Activated CD4-positive, alpha-beta T cell treated with anti-CD3 and anti-CD28 coated beads, Interleukin-10, Interleukin-2, amounts not matched to agents 100 ng/mL and 50 ng/mL, durations not matched to agents 16 hours and 8 hours (primary cell): Measurements from ENCODE around the gene MTNR1A.

Experiments
- DNase-seq: peaks from one replicate; pipeline ENCODE4 v3.0.0-alpha.2; 2020

MTNR1A gene

DNA sequence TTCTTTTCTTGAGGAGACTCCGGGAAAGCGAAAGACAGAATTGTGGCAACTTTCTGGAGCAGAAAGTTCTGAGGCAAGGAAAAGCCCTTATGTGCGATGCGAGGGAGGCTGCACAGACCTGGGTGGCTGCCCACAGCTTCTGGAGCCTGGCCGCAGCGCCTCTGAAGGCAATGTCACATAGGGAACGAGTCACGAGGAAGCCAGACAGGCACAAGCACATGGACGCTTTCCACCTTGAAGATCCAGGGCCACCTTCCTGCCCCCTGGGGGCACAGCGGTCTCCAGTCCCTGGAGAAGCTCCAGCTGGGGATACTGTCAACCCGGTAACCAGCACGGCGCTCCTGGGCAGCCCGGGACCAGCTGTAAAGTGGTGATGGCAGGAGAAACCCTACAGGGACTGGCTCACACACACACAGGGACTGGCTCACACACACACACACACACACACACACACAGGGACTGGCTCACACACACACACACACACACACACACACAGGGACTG, 69.8 kb downstream of the MTNR1A start:
- no peak for DNase-seq

GRCh38 chr4:186485150-186485549, 70.2 kb downstream of the MTNR1A start:
- no peak for DNase-seq

DNA sequence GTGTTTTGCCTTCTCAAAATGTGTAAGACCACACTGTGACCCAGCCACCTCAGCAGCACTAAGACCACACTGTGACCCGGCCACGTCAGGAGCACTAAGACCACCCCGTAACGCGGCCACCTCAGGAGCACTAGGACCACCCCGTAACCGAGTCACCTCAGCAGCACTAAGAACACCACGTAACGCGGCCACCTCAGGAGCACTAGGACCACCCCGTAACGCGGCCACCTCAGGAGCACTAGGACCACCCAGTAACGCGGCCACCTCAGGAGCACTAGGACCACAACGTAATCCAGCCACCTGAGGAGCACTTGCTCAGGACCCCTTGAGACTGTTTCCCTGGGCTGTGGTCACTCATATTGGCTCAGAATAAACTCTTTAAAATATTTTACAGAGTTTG, 71.7 kb downstream of the MTNR1A start:
- DNase-seq, result no peak
